ENCODE measurements around the gene LRRC71. TPM values are rescaled to one million over a fixed set of nuclear protein-coding genes. Genes with fewer than 3 reads are reported as not detected.

The LRRC71 gene
- total RNA-seq, 6 donors from 2014 or later: 0.49 to 13.9 (median 6.3) TPM

DNA sequence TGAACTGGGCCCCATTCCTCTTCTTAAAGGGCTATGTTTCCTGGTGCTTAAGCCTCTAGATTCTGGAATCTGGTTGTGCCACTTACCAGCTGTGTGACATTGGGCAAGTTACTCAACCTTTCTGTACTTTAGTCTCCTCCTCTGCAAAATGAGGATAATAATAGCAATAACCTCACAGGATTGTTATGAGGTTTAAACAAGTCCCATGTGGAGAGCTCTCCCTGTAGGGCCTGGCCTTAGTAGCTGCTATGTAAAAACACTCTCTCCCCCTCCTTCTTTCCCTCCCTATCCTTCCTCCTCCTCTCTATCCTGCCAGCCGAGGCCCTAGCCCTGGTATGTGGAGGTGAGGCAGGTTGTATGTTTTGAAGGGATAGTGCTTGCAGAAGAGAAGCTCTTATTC lies 35.1 kb upstream of the LRRC71 start:
- 36 to 53% methylated on average over 1 of the region's 1 CpG for WGBS, 2 donors
- no peak for ATAC-seq (ENCODE audit: low FRiP score in 2 of 2)
- Histone ChIP-seq H3K4me3 (no peak overlapping the region), H3K9me3 (no peaks in the 10 kb centered on the region), H3K36me3 (no peaks in the 10 kb centered on the region), H3K27me3 (no peaks in the 10 kb centered on the region), H3K4me1 (peaks cover 0 to 5% (median 0%) of the 10 kb centered on the region in 4 donors), H3K27ac (no peak overlapping the region)
- TF ChIP-seq POLR2A (IDR thresholded peaks at IDR 0.05): no peak
- TF ChIP-seq, protein P1, sequence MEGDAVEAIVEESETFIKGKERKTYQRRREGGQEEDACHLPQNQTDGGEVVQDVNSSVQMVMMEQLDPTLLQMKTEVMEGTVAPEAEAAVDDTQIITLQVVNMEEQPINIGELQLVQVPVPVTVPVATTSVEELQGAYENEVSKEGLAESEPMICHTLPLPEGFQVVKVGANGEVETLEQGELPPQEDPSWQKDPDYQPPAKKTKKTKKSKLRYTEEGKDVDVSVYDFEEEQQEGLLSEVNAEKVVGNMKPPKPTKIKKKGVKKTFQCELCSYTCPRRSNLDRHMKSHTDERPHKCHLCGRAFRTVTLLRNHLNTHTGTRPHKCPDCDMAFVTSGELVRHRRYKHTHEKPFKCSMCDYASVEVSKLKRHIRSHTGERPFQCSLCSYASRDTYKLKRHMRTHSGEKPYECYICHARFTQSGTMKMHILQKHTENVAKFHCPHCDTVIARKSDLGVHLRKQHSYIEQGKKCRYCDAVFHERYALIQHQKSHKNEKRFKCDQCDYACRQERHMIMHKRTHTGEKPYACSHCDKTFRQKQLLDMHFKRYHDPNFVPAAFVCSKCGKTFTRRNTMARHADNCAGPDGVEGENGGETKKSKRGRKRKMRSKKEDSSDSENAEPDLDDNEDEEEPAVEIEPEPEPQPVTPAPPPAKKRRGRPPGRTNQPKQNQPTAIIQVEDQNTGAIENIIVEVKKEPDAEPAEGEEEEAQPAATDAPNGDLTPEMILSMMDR (IDR thresholded peaks at IDR 0.05): no peak
- no peak for DNase-seq

DNA sequence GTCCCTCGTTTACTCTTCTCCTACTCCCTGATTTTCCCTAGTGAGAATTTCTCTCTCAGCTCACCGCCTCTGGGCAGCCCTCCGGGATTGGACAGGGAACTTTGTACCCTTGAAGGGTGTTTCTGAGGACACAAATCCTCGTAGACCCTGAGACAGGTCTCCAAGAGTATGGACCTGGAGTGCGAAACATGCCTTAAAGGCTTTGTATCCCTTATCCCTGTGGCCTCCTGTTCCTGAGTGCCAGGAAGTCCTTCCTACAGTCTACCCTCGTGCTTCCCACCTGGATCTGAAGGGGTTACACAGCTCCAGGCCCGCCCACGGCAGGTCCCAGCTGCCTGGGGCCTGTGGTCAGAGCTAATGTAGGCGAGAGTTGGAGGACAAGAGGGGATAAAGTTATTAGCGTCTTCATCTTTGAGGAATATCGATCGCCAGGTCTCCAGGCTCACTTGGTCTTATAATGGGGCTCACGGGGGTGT lies 34.5 kb upstream of the LRRC71 start:
- ATAC-seq (ENCODE audit: low FRiP score in 2 of 2): no peak
- no peaks in the 10 kb centered on the region for H3K9me3 ChIP-seq
- no peak overlapping the region for H3K27ac ChIP-seq
- TF ChIP-seq, protein P1 (IDR thresholded peaks at IDR 0.05): no peak
- no peak for TF ChIP-seq POLR2A (IDR thresholded peaks at IDR 0.05)
- no peak for TF ChIP-seq POLR2AphosphoS5 (IDR thresholded peaks at IDR 0.05)
- no peak for TF ChIP-seq EP300 (IDR thresholded peaks at IDR 0.05)
- H3K4me3 ChIP-seq: no peak overlapping the region
- no peaks in the 10 kb centered on the region for H3K27me3 ChIP-seq
- no peaks in the 10 kb centered on the region for H3K36me3 ChIP-seq
- DNase-seq: peak in 1 of 2 donors; percentile 43
- WGBS, 2 donors: 73 to 77% methylated on average over 12 to 13 of the region's 13 CpGs
- H3K4me1 ChIP-seq: peaks cover 0 to 5% (median 0%) of the 10 kb centered on the region in 4 donors

DNA sequence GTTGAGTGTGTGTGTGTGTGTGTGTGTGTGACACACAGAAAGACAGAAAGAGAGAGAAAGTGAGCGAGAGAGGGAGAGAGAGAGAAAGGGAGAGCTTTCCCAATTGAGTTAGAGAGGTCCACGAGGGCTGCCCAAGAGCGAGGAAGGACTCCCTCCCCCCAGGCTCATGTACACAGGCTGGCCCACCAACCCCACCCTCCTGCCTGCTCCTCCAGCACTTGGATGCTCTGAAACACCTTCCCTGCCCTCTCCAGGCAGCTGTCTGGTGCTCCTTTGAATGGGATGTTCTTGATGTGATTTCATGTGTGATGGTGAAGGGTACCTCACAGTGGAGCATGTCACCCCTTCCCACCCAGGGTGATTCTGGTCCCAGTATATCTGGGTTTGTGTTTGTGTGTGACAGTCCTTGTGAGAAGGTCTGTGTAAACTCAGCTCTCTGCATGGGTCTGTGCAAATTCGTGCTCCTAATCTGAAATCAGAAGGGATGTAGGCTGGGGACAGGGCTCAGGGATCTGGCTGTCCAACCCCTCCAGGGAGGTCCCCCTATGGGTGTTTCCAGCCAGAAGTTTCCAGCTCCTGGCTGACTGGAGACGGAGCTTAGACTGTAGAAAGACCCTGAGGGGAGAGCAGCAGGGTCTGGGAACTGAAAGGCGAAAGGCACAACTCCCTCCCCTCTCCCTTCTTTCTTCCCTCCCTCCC lies 33.7 kb upstream of the LRRC71 start:
- ATAC-seq (ENCODE audit: low FRiP score in 2 of 2) (no peak), DNase-seq (no peak)
- 51 to 53% methylated on average over 5 to 6 of the region's 6 CpGs for WGBS, 2 donors
- TF ChIP-seq, protein P1 (IDR thresholded peaks at IDR 0.05): no peak
- H3K4me3 ChIP-seq: no peak overlapping the region
- no peak overlapping the region for H3K27ac ChIP-seq
- no peaks in the 10 kb centered on the region for H3K9me3 ChIP-seq
- no peaks in the 10 kb centered on the region for H3K27me3 ChIP-seq
- peaks cover 0 to 5% (median 0%) of the 10 kb centered on the region in 4 donors for H3K4me1 ChIP-seq
- no peaks in the 10 kb centered on the region for H3K36me3 ChIP-seq

DNA sequence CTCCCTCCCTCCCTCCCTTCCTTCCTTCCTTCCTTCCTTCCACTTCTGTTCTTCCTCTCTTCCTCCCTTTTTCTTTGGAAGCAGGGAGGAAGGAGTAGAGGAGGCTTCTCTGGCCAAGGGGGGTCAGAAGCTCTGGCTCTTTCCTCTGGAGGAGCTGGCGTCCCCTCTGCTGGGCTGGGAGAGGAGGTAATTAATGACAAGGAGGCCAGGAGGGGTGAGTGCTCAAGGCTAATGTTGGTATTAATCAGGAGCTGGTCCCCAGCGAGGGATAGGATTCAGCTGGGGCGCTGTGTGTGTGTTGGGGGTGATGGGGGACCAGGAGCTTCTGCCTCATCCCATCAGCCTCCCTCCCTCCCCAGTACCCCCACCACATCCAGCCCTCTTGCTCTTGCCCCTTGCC lies 33.1 kb upstream of the LRRC71 start:
- H3K9me3 ChIP-seq: no peaks in the 10 kb centered on the region
- H3K4me1 ChIP-seq: peaks cover under 1 to 11% (median 3%) of the 10 kb centered on the region in 4 donors
- H3K27ac ChIP-seq: no peak overlapping the region
- DNase-seq: no peak
- TF ChIP-seq POLR2AphosphoS5 (IDR thresholded peaks at IDR 0.05) (no peak), EP300 (IDR thresholded peaks at IDR 0.05) (no peak), POLR2A (IDR thresholded peaks at IDR 0.05) (no peak)
- TF ChIP-seq, protein P1 (IDR thresholded peaks at IDR 0.05): no peak
- no peaks in the 10 kb centered on the region for H3K36me3 ChIP-seq
- 18 to 32% methylated on average over 3 of the region's 3 CpGs for WGBS, 2 donors
- H3K4me3 ChIP-seq: no peak overlapping the region
- ATAC-seq (ENCODE audit: low FRiP score in 2 of 2): no peak
- H3K27me3 ChIP-seq: no peaks in the 10 kb centered on the region

DNA sequence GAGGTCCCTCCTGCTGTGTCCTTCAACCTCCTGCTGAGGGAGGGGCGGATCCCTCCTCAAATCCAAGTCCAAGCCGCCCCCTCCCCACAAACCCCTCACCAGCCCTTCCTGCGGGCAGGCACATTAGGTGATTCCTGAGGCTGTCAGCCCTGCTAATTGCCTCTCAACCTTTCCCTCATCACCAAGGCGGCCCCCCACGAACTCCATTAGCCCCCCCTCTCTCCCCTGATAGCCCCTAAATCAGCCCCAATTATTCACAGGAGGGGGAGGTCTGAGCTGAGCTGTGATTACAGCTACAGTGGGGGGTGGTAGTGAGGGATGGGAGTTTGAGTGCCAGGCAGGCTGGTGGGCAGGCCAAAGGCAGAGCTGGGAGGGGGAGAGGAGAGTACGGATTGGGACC lies 32.7 kb upstream of the LRRC71 start:
- 50 to 61% methylated on average over 6 of the region's 6 CpGs for WGBS, 2 donors
- DNase-seq (no peak), ATAC-seq (ENCODE audit: low FRiP score in 2 of 2) (no peak)
- Histone ChIP-seq H3K27ac (no peak overlapping the region), H3K4me3 (no peak overlapping the region), H3K36me3 (no peaks in the 10 kb centered on the region), H3K9me3 (no peaks in the 10 kb centered on the region), H3K27me3 (no peaks in the 10 kb centered on the region), H3K4me1 (peaks cover 5 to 15% (median 6%) of the 10 kb centered on the region in 4 donors)
- no peak for TF ChIP-seq EP300 (IDR thresholded peaks at IDR 0.05)
- no peak for TF ChIP-seq POLR2AphosphoS5 (IDR thresholded peaks at IDR 0.05)
- TF ChIP-seq POLR2A (IDR thresholded peaks at IDR 0.05): no peak
- TF ChIP-seq, protein P1 (IDR thresholded peaks at IDR 0.05): no peak
